Astrocyte (in vitro differentiated cells and primary cell): ENCODE results near the gene GREB1. TPM values are rescaled to one million over a fixed set of nuclear protein-coding genes. Genes with fewer than 3 reads are reported as not detected.

ENCODE experiments used
- DNase-seq: peaks from one replicate; pipeline ENCODE4 v3.0.0-alpha.2; 2010; ENCODE audit warnings: low read depth
- FAIRE-seq: peaks from 2 replicates; lab custom pipeline; 2011; peaks lifted over from hg19 to GRCh38; lab: Jason Lieb, UNC
- H2AFZ ChIP-seq: 2 replicates; pipeline ENCODE4 v1.6.0; 2012; ENCODE audit warnings: low read depth, low read length, inconsistent platforms
- H3K27ac ChIP-seq: 2 replicates; pipeline ENCODE4 v1.5.1; 2011; ENCODE audit warnings: low read depth, low read length, inconsistent platforms
- H3K27me3 ChIP-seq: 2 replicates; pipeline ENCODE4 v1.6.0; 2011; ENCODE audit warnings: low read length, inconsistent platforms; ENCODE audit not compliant: insufficient read depth
- H3K36me3 ChIP-seq: 2 replicates; pipeline ENCODE4 v1.5.1; 2011; ENCODE audit warnings: low read length, inconsistent platforms; ENCODE audit not compliant: insufficient read depth
- H3K4me1 ChIP-seq: 2 replicates; pipeline ENCODE4 v1.5.1; 2011; ENCODE audit warnings: low read length, inconsistent platforms; ENCODE audit not compliant: insufficient read depth
- H3K4me2 ChIP-seq: 2 replicates; pipeline ENCODE4 v1.6.0; 2012; ENCODE audit warnings: low read length, inconsistent platforms
- H3K4me3 ChIP-seq: 2 replicates; pipeline ENCODE4 v1.5.1; 2011; ENCODE audit warnings: low read depth, mild to moderate bottlenecking, low read length, inconsistent platforms; ENCODE audit not compliant: insufficient read depth
- H3K79me2 ChIP-seq: 2 replicates; pipeline ENCODE4 v1.6.0; 2012; ENCODE audit warnings: mild to moderate bottlenecking, low read length, inconsistent platforms; ENCODE audit not compliant: insufficient read depth
- H3K9ac ChIP-seq: 2 replicates; pipeline ENCODE4 v1.6.0; 2012; ENCODE audit warnings: mild to moderate bottlenecking, low read length, inconsistent platforms
- H3K9me3 ChIP-seq: 2 replicates; pipeline ENCODE4 v1.5.1; 2012; ENCODE audit warnings: low read depth, mild to moderate bottlenecking, low read length, inconsistent platforms; ENCODE audit not compliant: insufficient read depth
- H4K20me1 ChIP-seq: 2 replicates; pipeline ENCODE4 v1.6.0; 2012; ENCODE audit warnings: low read length, inconsistent platforms; ENCODE audit not compliant: insufficient read depth
- H3K27ac Mint-ChIP-seq: one replicate; pipeline ENCODE4 v1.8.0; 2021; ENCODE audit warnings: mild to moderate bottlenecking, mixed read lengths; ENCODE audit not compliant: unreplicated experiment
- H3K27me3 Mint-ChIP-seq: one replicate; pipeline ENCODE4 v1.8.0; 2021; ENCODE audit warnings: low read depth, mixed read lengths; ENCODE audit not compliant: unreplicated experiment
- H3K36me3 Mint-ChIP-seq: one replicate; pipeline ENCODE4 v1.8.0; 2021; ENCODE audit warnings: low read depth, mixed read lengths; ENCODE audit not compliant: unreplicated experiment
- H3K4me1 Mint-ChIP-seq: one replicate; pipeline ENCODE4 v1.8.0; 2021; ENCODE audit warnings: low read depth, mixed read lengths; ENCODE audit not compliant: unreplicated experiment
- H3K4me3 Mint-ChIP-seq: one replicate; pipeline ENCODE4 v1.8.0; 2021; ENCODE audit warnings: mild to moderate bottlenecking, moderate library complexity, mixed read lengths; ENCODE audit not compliant: unreplicated experiment
- H3K9me3 Mint-ChIP-seq: one replicate; pipeline ENCODE4 v1.8.0; 2021; ENCODE audit warnings: mild to moderate bottlenecking, mixed read lengths; ENCODE audit not compliant: unreplicated experiment
- CTCF ChIP-seq: IDR thresholded peaks from 2 replicates; pipeline ENCODE4 v1.5.1; 2011; ENCODE audit warnings: low read depth, mild to moderate bottlenecking, inconsistent platforms, low read length, moderate library complexity; ENCODE audit not compliant: insufficient read depth
- EZH2 ChIP-seq: IDR thresholded peaks from 2 replicates; pipeline ENCODE4 v1.6.1; 2012; ENCODE audit warnings: mild to moderate bottlenecking, low read length, inconsistent platforms; ENCODE audit not compliant: insufficient read depth
- total RNA-seq: library from RNA; stranded (reverse); gene quantifications from 2 replicates; pipeline ENCODE4 v1.2.1, GENCODE V29; 2021

GREB1 gene
- total RNA-seq, 1 donor from 2014 or later: 14.5 TPM

GRCh38 chr2:11530864-11531465 lies 2.9 kb upstream of the GREB1 start:
- Histone ChIP-seq H3K4me2 (no peak overlapping the region), H3K36me3 (no peaks in the 10 kb centered on the region), H3K4me1 (no peaks in the 10 kb centered on the region), H3K27me3 (peaks cover 30% of the 10 kb centered on the region), H2AFZ (no peak overlapping the region), H3K79me2 (no peaks in the 10 kb centered on the region), H3K9me3 (no peaks in the 10 kb centered on the region), H4K20me1 (no peaks in the 10 kb centered on the region), H3K9ac (no peak overlapping the region), H3K4me3 (no peak overlapping the region), H3K27ac (no peak overlapping the region)
- Mint-ChIP-seq H3K27ac (no peak overlapping the region), H3K27me3 (no peaks in the 10 kb centered on the region), H3K4me3 (no peak overlapping the region), H3K4me1 (peaks cover 24% of the 10 kb centered on the region), H3K9me3 (no peaks in the 10 kb centered on the region), H3K36me3 (no peaks in the 10 kb centered on the region)
- FAIRE-seq (no peak), DNase-seq (no peak)
- TF ChIP-seq EZH2 (no peak), CTCF (no peak)

- Histone ChIP-seq H3K27ac (no peak overlapping the region), H3K27me3 (peaks cover 32% of the 10 kb centered on the region), H3K4me1 (no peaks in the 10 kb centered on the region), H3K9ac (no peak overlapping the region), H4K20me1 (no peaks in the 10 kb centered on the region), H3K9me3 (no peaks in the 10 kb centered on the region), H3K4me2 (peak overlapping the region; percentile 20), H3K79me2 (no peaks in the 10 kb centered on the region), H3K4me3 (no peak overlapping the region), H3K36me3 (no peaks in the 10 kb centered on the region), H2AFZ (no peak overlapping the region)
- no peak for TF ChIP-seq CTCF
- no peak for FAIRE-seq
- Mint-ChIP-seq H3K4me3 (no peak overlapping the region), H3K9me3 (no peaks in the 10 kb centered on the region), H3K27me3 (no peaks in the 10 kb centered on the region), H3K4me1 (peaks cover 24% of the 10 kb centered on the region), H3K27ac (peak overlapping the region; percentile 63), H3K36me3 (no peaks in the 10 kb centered on the region)
- peak; percentile 70 for DNase-seq
Measured at GRCh38 chr2:11532416-11533055, 1.3 kb upstream of the GREB1 start.

GRCh38 chr2:11534071-11534745 lies 363 bp downstream of the GREB1 start:
- H3K27ac Mint-ChIP-seq: no peak overlapping the region
- Histone ChIP-seq H3K27ac (no peak overlapping the region), H3K4me3 (no peak overlapping the region), H3K27me3 (peaks cover 31% of the 10 kb centered on the region), H4K20me1 (no peaks in the 10 kb centered on the region), H2AFZ (no peak overlapping the region), H3K4me1 (no peaks in the 10 kb centered on the region), H3K9me3 (no peaks in the 10 kb centered on the region), H3K79me2 (no peaks in the 10 kb centered on the region), H3K4me2 (no peak overlapping the region), H3K36me3 (no peaks in the 10 kb centered on the region), H3K9ac (no peak overlapping the region)
- DNase-seq: no peak
- TF ChIP-seq CTCF: no peak
- no peak for TF ChIP-seq EZH2
- H3K4me3 Mint-ChIP-seq: no peak overlapping the region
- H3K4me1 Mint-ChIP-seq: peaks cover 24% of the 10 kb centered on the region
- H3K36me3 Mint-ChIP-seq: no peaks in the 10 kb centered on the region
- FAIRE-seq: no peak
- H3K27me3 Mint-ChIP-seq: no peaks in the 10 kb centered on the region
- no peaks in the 10 kb centered on the region for H3K9me3 Mint-ChIP-seq
